Parathyroid adenoma (tissue), 2 donors: ENCODE measurements around the gene MORN4.
"Not testable (repeated sequence)": the region's sequence is repeated elsewhere in the genome, so short reads cannot be mapped to it uniquely, and the experiment has no call there.

Source experiments
- H2AFZ ChIP-seq: fragments of 300-600 bp; sonication (generic); one replicate; pipeline ENCODE4 v1.7.0; 2017; ENCODE audit warnings: antibody characterized with exemption, mild to moderate bottlenecking
- H3K27ac ChIP-seq: fragments of 300-600 bp; sonication (generic); one replicate; pipeline ENCODE4 v1.7.0; 2017
- H3K27me3 ChIP-seq: fragments of 300-600 bp; sonication (generic); one replicate; pipeline ENCODE4 v1.7.0; 2017; ENCODE audit warnings: low read length; ENCODE audit not compliant: control insufficient read depth, insufficient read depth
- H3K36me3 ChIP-seq: fragments of 300-600 bp; sonication (generic); one replicate; pipeline ENCODE4 v1.7.0; 2017; ENCODE audit warnings: low read length; ENCODE audit not compliant: control insufficient read depth, insufficient read depth
- H3K4me1 ChIP-seq: fragments of 300-600 bp; sonication (generic); one replicate; pipeline ENCODE4 v1.7.0; 2017; ENCODE audit warnings: control low read depth
- H3K4me2 ChIP-seq: fragments of 300-600 bp; sonication (generic); one replicate; pipeline ENCODE4 v1.7.0; 2017; ENCODE audit warnings: low read length
- H3K4me3 ChIP-seq: fragments of 300-600 bp; sonication (generic); one replicate; pipeline ENCODE4 v1.7.0; 2017; ENCODE audit warnings: low read depth, low read length
- H3K79me2 ChIP-seq: fragments of 300-600 bp; sonication (generic); one replicate; pipeline ENCODE4 v1.7.0; 2017; ENCODE audit warnings: control low read depth
- H3K9ac ChIP-seq: fragments of 300-600 bp; sonication (generic); one replicate; pipeline ENCODE4 v1.7.0; 2017; ENCODE audit warnings: mild to moderate bottlenecking
- H3K9me3 ChIP-seq: fragments of 300-600 bp; sonication (generic); one replicate; pipeline ENCODE4 v1.7.0; 2017; ENCODE audit warnings: low read length; ENCODE audit not compliant: control insufficient read depth
- TF ChIP-seq, protein P1 (sequence below): fragments of 300-600 bp; sonication (generic); IDR thresholded peaks from one replicate; pipeline ENCODE4 v1.7.0; 2017; ENCODE audit warnings: antibody characterized with exemption, mild to moderate bottlenecking
- donor health status: primary hyperparathyroidism.

Gene MORN4

DNA sequence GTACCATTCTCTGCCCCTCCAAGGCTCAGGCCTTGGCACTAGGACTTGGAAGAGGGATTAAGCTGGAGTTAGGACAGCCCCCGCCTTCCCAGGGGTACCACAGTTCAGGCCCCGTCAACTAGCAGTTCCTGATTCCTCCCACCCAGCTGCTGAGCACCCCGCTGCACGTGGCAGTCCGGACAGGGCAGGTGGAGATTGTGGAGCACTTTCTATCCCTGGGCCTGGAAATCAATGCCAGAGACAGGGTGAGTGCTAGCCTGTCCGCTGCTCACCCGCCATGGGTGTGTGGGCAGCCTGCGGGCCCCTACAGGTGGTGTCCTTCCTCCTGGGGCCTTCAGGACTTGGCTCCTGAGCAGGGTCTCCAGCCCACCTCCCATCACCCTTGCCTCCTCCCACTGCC is 51.1 kb downstream of the MORN4 start:
- TF ChIP-seq, protein P1, sequence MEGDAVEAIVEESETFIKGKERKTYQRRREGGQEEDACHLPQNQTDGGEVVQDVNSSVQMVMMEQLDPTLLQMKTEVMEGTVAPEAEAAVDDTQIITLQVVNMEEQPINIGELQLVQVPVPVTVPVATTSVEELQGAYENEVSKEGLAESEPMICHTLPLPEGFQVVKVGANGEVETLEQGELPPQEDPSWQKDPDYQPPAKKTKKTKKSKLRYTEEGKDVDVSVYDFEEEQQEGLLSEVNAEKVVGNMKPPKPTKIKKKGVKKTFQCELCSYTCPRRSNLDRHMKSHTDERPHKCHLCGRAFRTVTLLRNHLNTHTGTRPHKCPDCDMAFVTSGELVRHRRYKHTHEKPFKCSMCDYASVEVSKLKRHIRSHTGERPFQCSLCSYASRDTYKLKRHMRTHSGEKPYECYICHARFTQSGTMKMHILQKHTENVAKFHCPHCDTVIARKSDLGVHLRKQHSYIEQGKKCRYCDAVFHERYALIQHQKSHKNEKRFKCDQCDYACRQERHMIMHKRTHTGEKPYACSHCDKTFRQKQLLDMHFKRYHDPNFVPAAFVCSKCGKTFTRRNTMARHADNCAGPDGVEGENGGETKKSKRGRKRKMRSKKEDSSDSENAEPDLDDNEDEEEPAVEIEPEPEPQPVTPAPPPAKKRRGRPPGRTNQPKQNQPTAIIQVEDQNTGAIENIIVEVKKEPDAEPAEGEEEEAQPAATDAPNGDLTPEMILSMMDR: no peak
- Histone ChIP-seq H3K4me1 (peaks cover 18% of the 10 kb centered on the region), H3K36me3 (no peaks in the 10 kb centered on the region), H3K79me2 (peaks cover 16% of the 10 kb centered on the region), H2AFZ (no peak overlapping the region), H3K9me3 (no peaks in the 10 kb centered on the region), H3K4me3 (no peak overlapping the region), H3K27ac (no peak overlapping the region), H3K4me2 (no peak overlapping the region), H3K9ac (no peak overlapping the region), H3K27me3 (no peaks in the 10 kb centered on the region)

DNA sequence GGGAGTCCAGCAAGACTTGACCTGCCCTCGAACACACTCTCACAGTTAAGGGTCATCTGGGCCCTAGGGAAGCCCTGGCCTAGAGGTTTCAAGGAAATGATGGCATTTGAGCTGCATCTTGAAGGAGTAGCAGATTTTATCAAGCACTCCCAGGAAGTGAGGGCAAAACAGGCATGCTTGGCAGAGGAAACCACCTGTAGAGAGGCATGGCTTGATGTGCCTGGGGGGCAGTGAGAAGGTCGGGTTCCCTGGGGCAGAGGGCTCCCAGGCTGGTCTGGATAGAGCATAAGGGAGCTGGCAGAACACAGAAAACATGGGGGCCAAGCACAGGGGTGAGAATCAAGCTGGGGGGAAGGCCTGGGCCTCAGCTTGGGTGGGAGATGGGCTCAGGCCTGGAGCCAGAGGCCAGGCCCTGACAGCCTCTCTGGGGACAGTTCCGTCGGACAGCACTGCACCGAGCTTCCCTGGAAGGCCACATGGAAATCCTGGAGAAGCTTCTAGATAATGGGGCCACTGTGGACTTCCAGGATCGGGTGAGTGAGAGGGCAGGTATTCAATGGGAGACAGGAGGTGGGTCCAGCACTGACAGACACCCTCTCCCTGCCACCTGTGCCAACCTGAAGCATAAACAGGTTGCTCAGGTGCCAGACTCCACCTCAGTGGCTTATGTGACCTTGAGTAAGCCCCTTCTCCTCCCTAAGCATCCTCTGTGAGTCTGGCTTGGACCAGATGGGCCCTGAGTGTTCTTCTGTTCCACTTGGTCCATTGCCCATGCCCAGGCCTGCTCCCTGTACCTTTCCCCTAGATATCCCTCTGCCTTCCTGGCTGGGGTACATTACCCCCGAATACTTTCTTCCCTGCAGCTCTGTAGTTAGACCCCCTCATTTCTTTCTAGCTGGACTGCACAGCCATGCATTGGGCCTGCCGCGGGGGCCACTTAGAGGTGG is 52.6 kb downstream of the MORN4 start:
- H3K27me3 ChIP-seq: no peaks in the 10 kb centered on the region
- H3K4me1 ChIP-seq: peaks cover 24% of the 10 kb centered on the region
- no peak overlapping the region for H3K4me2 ChIP-seq
- H3K4me3 ChIP-seq: no peak overlapping the region
- no peaks in the 10 kb centered on the region for H3K9me3 ChIP-seq
- H3K79me2 ChIP-seq: peaks cover 11% of the 10 kb centered on the region
- TF ChIP-seq, protein P1: no peak
- H3K36me3 ChIP-seq: no peaks in the 10 kb centered on the region
- H3K9ac ChIP-seq: no peak overlapping the region
- no peak overlapping the region for H3K27ac ChIP-seq
- H2AFZ ChIP-seq: no peak overlapping the region

DNA sequence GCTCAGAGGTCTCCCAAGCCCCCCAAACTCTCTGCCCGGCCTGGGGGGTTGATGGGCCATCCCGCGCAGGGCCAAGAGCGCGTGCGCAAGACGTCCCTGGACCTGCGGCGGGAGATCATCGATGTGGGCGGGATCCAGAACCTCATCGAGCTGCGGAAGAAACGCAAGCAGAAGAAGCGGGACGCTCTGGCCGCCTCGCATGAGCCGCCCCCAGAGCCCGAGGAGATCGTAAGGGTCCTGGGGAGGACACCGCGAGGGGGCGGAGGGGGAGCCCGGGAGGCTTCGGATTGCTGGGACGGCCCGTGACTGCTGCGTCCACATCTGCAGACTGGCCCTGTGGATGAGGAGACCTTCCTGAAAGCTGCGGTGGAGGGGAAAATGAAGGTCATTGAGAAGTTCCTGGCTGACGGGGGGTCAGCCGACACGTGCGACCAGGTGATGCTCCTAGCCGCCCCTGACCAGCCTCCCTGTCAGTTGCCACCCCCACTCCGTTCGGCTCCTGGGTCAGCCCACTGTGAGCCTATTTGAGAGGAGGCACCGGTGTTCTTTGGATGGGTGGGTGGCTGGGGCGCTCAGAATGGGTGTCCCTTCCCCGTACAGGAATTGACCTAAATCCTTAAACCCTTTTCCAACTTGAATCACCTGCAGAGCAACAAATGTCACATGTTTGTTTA is 55.0 kb downstream of the MORN4 start:
- H3K9ac ChIP-seq: no peak overlapping the region
- peaks cover 20% of the 10 kb centered on the region for H3K4me1 ChIP-seq
- H3K9me3 ChIP-seq: no peaks in the 10 kb centered on the region
- no peak overlapping the region for H3K4me3 ChIP-seq
- H2AFZ ChIP-seq: peak overlapping the region; percentile 84
- H3K4me2 ChIP-seq: no peak overlapping the region
- no peaks in the 10 kb centered on the region for H3K79me2 ChIP-seq
- no peak overlapping the region for H3K27ac ChIP-seq
- no peaks in the 10 kb centered on the region for H3K36me3 ChIP-seq
- TF ChIP-seq, protein P1: no peak
- no peaks in the 10 kb centered on the region for H3K27me3 ChIP-seq

DNA sequence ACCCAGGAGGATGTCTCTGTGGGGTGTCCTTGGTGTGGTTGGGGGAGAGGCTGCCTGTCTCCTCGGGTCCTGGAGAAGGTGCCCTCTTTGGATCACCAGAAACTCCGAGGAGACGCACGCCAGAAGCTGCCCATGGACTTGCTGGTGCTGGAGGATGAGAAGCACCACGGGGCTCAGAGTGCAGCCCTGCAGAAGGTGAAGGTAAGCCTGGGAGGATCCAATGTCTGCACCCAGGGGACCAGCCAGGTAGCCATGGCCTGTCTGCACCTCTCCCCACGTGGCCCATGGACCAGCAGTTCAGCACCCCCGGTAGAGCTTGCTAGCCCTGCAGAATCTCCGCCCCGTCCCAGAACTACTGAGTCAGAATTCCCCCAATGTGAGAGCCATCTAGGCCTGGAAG is 55.6 kb downstream of the MORN4 start:
- Histone ChIP-seq H3K27me3 (no peaks in the 10 kb centered on the region), H3K9me3 (no peaks in the 10 kb centered on the region), H3K4me2 (no peak overlapping the region), H2AFZ (no peak overlapping the region), H3K27ac (no peak overlapping the region), H3K79me2 (no peaks in the 10 kb centered on the region), H3K9ac (no peak overlapping the region), H3K4me3 (no peak overlapping the region), H3K4me1 (peaks cover 20% of the 10 kb centered on the region), H3K36me3 (no peaks in the 10 kb centered on the region)
- TF ChIP-seq, protein P1: no peak

DNA sequence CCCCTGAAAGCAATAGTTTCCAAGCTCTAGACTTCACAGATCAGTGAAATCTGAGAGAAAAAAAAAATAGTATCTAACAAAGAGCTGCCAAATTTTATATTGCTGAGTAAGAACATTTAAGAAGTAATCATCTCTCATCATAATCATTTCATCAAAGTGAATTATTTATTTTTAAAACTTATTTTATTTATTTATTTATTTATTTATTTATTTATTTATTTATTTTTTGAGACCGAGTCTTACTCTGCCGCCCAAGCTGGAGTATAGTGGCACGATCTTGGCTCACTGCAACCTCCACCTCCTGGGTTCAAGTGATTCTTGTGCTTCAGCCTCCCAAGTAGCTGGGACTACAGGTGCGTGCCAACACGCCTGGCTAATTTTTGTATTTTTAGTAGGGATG is 56.8 kb downstream of the MORN4 start:
- not testable (repeated sequence) for H3K27me3 ChIP-seq, H3K4me3 ChIP-seq, H3K9me3 ChIP-seq, H3K79me2 ChIP-seq, H3K4me2 ChIP-seq, H3K36me3 ChIP-seq, H3K9ac ChIP-seq
- Histone ChIP-seq H3K27ac (peak overlapping the region; percentile 54), H2AFZ (peak overlapping the region; percentile 66), H3K4me1 (peaks cover 20% of the 10 kb centered on the region)
